Common myeloid progenitor, CD34-positive (primary cell): ENCODE measurements around the gene CDH19.

Experiments used
- CTCF ChIA-PET: fragments of 350-600 bp; sonication (Branson Sonifier 250); formaldehyde crosslinking; loops from one replicate; lab custom pipeline; 2021; ENCODE audit warnings: antibody characterized with exemption; lab: Charles Lee
- POLR2A ChIA-PET: fragments of 350-600 bp; sonication (Branson Sonifier 250); formaldehyde crosslinking; loops from one replicate; lab custom pipeline; 2021; ENCODE audit warnings: antibody characterized with exemption; lab: Charles Lee
- DNase-seq, 3 donors: peaks; one replicate each; pipeline versions ENCODE4 v3.0.0 to v3.0.0-alpha.2; 2013
- H3K27ac ChIP-seq, 2 experiments: 1 replicate in 1 of 2; 2 replicates in 1 of 2; pipeline ENCODE4 v1.7.0; 2013; ENCODE audit warnings: inconsistent platforms in 2 of 2, low read length in 2 of 2, mild to moderate bottlenecking in 2 of 2, low read depth in 1 of 2, moderate library complexity in 1 of 2; ENCODE audit not compliant: severe bottlenecking in 2 of 2, insufficient read depth in 1 of 2, poor library complexity in 1 of 2
- H3K27me3 ChIP-seq, 5 experiments: replicated peaks in 2 of 5; 1 replicate in 3 of 5; 2 replicates in 2 of 5; pipeline versions ENCODE4 v1.6.1 to v1.7.0; 2013; ENCODE audit warnings: low read length in 4 of 5, mild to moderate bottlenecking in 2 of 5, moderate library complexity in 2 of 5, inconsistent platforms in 1 of 5; ENCODE audit not compliant: insufficient read depth in 5 of 5, control insufficient read depth in 4 of 5
- H3K36me3 ChIP-seq, 4 experiments: 1 replicate in 2 of 4; 2 replicates in 2 of 4; pipeline versions ENCODE4 v1.6.1 to v1.7.0; 2013; ENCODE audit warnings: low read length in 3 of 4, control low read depth in 1 of 4, mild to moderate bottlenecking in 1 of 4; ENCODE audit not compliant: control insufficient read depth in 4 of 4, insufficient read depth in 4 of 4
- H3K4me1 ChIP-seq, 4 experiments: 1 replicate in 3 of 4; 2 replicates in 1 of 4; pipeline versions ENCODE4 v1.6.1 to v1.7.1; 2013; ENCODE audit warnings: low read length in 3 of 4, mild to moderate bottlenecking in 3 of 4, control low read depth in 1 of 4, inconsistent platforms in 1 of 4, moderate library complexity in 1 of 4; ENCODE audit not compliant: control insufficient read depth in 4 of 4, insufficient read depth in 4 of 4; ENCODE audit errors: control extremely low read depth in 1 of 4
- H3K4me3 ChIP-seq, 7 experiments: 1 replicate in 4 of 7; 2 replicates in 3 of 7; pipeline versions ENCODE4 v1.5.1 to v1.7.0; 2013; ENCODE audit warnings: mild to moderate bottlenecking in 7 of 7, low read length in 6 of 7, moderate library complexity in 6 of 7, inconsistent platforms in 2 of 7, low read depth in 2 of 7, control low read depth in 1 of 7; ENCODE audit not compliant: insufficient read depth in 4 of 7, control insufficient read depth in 1 of 7; ENCODE audit errors: extremely low read depth in 1 of 7
- H3K9me3 ChIP-seq, 5 experiments: 1 replicate in 4 of 5; 2 replicates in 1 of 5; pipeline versions ENCODE4 v1.6.1 to v1.7.1; 2013; ENCODE audit warnings: low read length in 4 of 5, mild to moderate bottlenecking in 2 of 5, inconsistent platforms in 1 of 5, low read depth in 1 of 5, moderate library complexity in 1 of 5; ENCODE audit not compliant: control insufficient read depth in 4 of 5, insufficient read depth in 2 of 5; ENCODE audit errors: control extremely low read depth in 1 of 5
- WGBS: methylation state at CpG from one replicate; pipeline ENCODE4 v1.1.5; 2013; ENCODE audit not compliant: insufficient coverage; 5-methylcytosine and 5-hydroxymethylcytosine counted together

The CDH19 gene

GRCh38 chr18:66557091-66557490, 46.8 kb downstream of the CDH19 start:
- no peak for DNase-seq
- ChIA-PET CTCF (no interaction called here), POLR2A (no interaction called here)
- no peaks in the 10 kb centered on the region for H3K9me3 ChIP-seq
- no peak overlapping the region for H3K27ac ChIP-seq
- H3K4me3 ChIP-seq, result no peak overlapping the region
- no peaks in the 10 kb centered on the region for H3K27me3 ChIP-seq
- H3K4me1 ChIP-seq, result no peaks in the 10 kb centered on the region
- no peaks in the 10 kb centered on the region for H3K36me3 ChIP-seq

- no peak for DNase-seq
- CTCF ChIA-PET, result no interaction called here
These were observed 48.3 kb downstream of the CDH19 start for GRCh38 chr18:66555585-66555984.

GRCh38 chr18:66553824-66554223, 50.1 kb downstream of the CDH19 start:
- POLR2A ChIA-PET, result no interaction called here
- Histone ChIP-seq H3K27me3 (no peaks in the 10 kb centered on the region), H3K9me3 (no peaks in the 10 kb centered on the region), H3K36me3 (no peaks in the 10 kb centered on the region), H3K4me1 (no peaks in the 10 kb centered on the region), H3K27ac (no peak overlapping the region), H3K4me3 (no peak overlapping the region)
- 100% methylated on average over 1 of the region's 1 CpG for WGBS
- CTCF ChIA-PET, result no interaction called here
- peak in 2 of 3 donors; percentile 2 to 17 for DNase-seq

More at GRCh38 chr18:66555585-66555984, 48.3 kb downstream of the CDH19 start:
- H3K9me3 ChIP-seq, result no peaks in the 10 kb centered on the region
- no peak overlapping the region for H3K4me3 ChIP-seq
- H3K27ac ChIP-seq, result no peak overlapping the region
- H3K4me1 ChIP-seq, result no peaks in the 10 kb centered on the region
- POLR2A ChIA-PET, result no interaction called here
- no peaks in the 10 kb centered on the region for H3K27me3 ChIP-seq
- H3K36me3 ChIP-seq, result no peaks in the 10 kb centered on the region
- WGBS, result 91% methylated on average over 2 of the region's 2 CpGs

- WGBS, result 92% methylated on average over 2 of the region's 3 CpGs
- H3K36me3 ChIP-seq, result no peaks in the 10 kb centered on the region
- H3K27ac ChIP-seq, result no peak overlapping the region
- H3K27me3 ChIP-seq, result no peaks in the 10 kb centered on the region
- DNase-seq, result no peak
- no peaks in the 10 kb centered on the region for H3K4me1 ChIP-seq
- CTCF ChIA-PET, result no interaction called here
- H3K9me3 ChIP-seq, result no peaks in the 10 kb centered on the region
- POLR2A ChIA-PET, result no interaction called here
- H3K4me3 ChIP-seq, result no peak overlapping the region
These were observed 53.5 kb downstream of the CDH19 start for GRCh38 chr18:66550366-66550765.

GRCh38 chr18:66548747-66549146, 55.1 kb downstream of the CDH19 start:
- CTCF ChIA-PET, result interaction anchor here (1.2 kb wide), 1 partner anchor 11 kb away, joined by 5 read pairs; no protein-coding TSS in a partner anchor
- peak in 1 of 3 donors; percentile 2 for DNase-seq
- POLR2A ChIA-PET, result interaction anchor here (0.6 kb wide), 1 partner anchor 18 kb away, joined by 3 read pairs; no protein-coding TSS in a partner anchor
- 86% methylated on average over 2 of the region's 3 CpGs for WGBS
- H3K36me3 ChIP-seq, result no peaks in the 10 kb centered on the region
- H3K27ac ChIP-seq, result no peak overlapping the region
- H3K27me3 ChIP-seq, result no peaks in the 10 kb centered on the region
- H3K4me1 ChIP-seq, result no peaks in the 10 kb centered on the region
- no peak overlapping the region for H3K4me3 ChIP-seq
- H3K9me3 ChIP-seq, result no peaks in the 10 kb centered on the region

- Histone ChIP-seq H3K9me3 (no peaks in the 10 kb centered on the region), H3K27ac (no peak overlapping the region), H3K4me1 (no peaks in the 10 kb centered on the region), H3K27me3 (no peaks in the 10 kb centered on the region), H3K36me3 (no peaks in the 10 kb centered on the region), H3K4me3 (no peak overlapping the region)
- POLR2A ChIA-PET, result no interaction called here
- WGBS, result 100% methylated on average over 2 of the region's 4 CpGs
- CTCF ChIA-PET, result interaction anchor here (1.0 kb wide), 1 partner anchor 37 kb away, joined by 3 read pairs; no protein-coding TSS in a partner anchor
- DNase-seq, result no peak
These were observed 69.8 kb downstream of the CDH19 start for GRCh38 chr18:66534110-66534509.

- Histone ChIP-seq H3K4me1 (no peaks in the 10 kb centered on the region), H3K27me3 (no peaks in the 10 kb centered on the region), H3K4me3 (no peak overlapping the region), H3K36me3 (no peaks in the 10 kb centered on the region), H3K9me3 (no peaks in the 10 kb centered on the region), H3K27ac (no peak overlapping the region)
- POLR2A ChIA-PET, result no interaction called here
- DNase-seq, result no peak
- no CpG with 5 or more reads among the region's 1 CpG for WGBS
- CTCF ChIA-PET, result no interaction called here
These were observed 70.2 kb downstream of the CDH19 start for GRCh38 chr18:66533693-66534092.
